ENCODE measurements around the gene HIVEP1.

HIVEP1 gene

DNA sequence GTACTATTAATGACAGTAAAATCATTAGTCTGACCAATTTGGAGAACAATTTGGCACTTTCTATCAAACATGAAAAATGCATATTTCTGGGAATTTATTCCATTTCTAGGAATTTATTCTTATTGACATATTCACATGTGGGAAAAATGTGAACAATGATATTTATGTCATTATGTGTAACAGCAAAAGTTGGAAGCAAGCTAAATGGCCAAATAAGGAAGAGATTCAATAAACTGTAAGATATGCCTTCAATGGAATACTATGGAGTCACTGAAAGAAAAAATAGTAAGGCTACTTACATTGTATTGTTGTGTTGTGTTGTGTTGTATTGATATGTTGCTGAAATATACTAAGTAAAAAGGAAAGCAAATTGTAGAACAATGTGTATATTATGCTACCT is 177.5 kb downstream of the HIVEP1 start:
- DNase-seq (ENCODE audit: low spot score), result no peak

- DNase-seq (ENCODE audit: low spot score), result no peak
These were observed 178.1 kb downstream of the HIVEP1 start for GRCh38 chr6:12190252-12190651.

DNA sequence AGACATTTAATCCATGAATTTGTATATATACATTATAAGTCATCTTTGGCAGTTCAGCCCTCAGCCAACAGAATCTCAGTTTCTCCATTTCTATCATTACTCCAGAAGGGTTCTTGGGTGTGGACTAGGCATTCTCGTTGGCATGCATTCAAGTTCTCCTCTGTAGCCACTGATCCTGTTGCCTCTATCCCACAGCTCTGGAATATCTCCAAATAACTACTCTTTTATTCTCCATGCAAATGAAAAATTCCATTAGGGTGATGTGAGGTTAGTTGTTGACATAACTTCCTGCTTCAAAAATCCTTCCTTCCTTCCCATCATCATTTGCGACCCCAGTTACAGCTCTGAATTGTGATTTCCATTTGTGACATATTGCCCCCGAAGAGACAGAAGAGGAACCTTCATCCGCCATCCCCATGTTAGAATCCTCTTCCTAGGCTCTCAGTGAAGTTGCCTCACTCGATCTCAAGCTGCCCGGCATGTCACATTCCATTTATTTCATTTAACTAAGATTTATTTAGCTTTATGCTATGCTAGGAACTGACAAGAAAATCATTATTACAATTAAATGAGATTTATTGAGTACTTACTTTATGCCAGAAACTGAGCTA is 184.3 kb downstream of the HIVEP1 start:
- DNase-seq (ENCODE audit: low spot score), result peak; percentile 31

- no peak for DNase-seq (ENCODE audit: low spot score)
These were observed 186.7 kb downstream of the HIVEP1 start for GRCh38 chr6:12198851-12199250.

DNA sequence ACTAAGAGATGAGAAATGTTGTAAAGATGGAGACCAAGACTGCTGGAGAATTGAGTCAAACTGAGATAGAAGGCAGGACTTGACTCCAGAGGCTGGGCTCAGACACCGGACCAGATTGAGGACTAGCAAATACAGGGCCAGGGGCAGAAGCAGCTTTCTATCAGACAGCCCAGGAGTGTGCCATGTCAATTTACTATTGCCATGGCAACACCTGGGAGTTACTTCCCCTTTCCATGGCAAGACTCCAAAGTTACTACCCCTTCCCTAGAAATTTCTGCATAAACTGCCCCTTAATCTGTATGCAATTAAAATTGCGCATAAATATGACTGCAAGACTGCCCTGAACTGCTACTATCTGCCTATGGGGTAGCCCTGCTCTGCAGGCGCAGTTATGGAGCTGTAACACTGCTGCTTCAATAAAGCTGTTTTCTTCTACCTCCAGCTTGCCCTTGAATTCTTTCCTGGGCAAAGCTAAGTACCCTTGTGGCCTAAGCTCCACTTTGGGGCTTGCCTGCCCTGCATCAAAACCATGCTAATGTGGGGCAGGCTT is 188.0 kb downstream of the HIVEP1 start:
- no peak for DNase-seq (ENCODE audit: low spot score)

DNA sequence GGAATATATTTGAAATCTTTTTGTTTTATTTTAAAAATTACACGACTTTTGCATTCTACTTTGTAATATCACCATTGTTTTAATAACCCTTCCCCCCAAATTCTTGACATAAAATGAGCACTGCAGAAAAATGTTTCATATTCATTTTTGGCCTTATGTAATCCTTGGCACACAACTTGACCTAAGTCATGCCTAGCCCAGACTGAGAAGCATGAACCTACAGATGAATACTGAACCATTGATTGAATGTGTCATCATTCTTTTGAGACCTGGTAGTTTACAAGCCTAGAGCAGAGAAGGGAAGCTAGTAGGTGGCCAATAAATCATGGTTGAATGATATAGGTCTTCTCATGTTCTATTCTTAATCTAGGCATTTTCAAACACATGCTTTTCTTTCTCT is 188.6 kb downstream of the HIVEP1 start:
- no peak for DNase-seq (ENCODE audit: low spot score)

- DNase-seq (ENCODE audit: low spot score), result peak; percentile 38
These were observed 190.9 kb downstream of the HIVEP1 start for GRCh38 chr6:12203001-12203400.

DNA sequence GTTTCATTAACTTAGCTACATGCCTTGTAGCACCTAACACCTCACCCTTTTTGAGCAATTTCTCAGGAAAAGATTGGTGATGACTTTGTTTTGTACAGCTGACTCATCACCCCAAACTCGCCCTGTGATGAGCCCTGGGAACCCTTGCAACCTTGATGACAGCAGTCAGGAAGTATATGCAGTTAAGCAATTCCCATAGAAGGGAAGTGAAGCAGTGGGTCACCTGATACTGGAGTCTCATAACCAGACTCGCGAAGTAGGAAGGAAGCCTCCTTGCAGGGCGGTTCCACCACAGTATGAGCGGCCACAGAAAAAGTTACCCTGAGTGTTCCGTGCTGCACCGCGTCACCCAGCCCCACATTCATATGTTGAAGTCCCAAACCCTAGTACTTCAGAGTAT is 196.1 kb downstream of the HIVEP1 start:
- no peak for DNase-seq (ENCODE audit: low spot score)

- DNase-seq (ENCODE audit: low spot score), result no peak
These were observed 196.6 kb downstream of the HIVEP1 start for GRCh38 chr6:12208673-12209072.

Data from hepatic stellate cell (primary cell).